GM12801 (cell line): Measurements from ENCODE around the gene FZR1.

Experiments
- TF ChIP-seq, protein P1 (sequence below): IDR thresholded peaks from one replicate; pipeline ENCODE4 v1.5.1; 2011; ENCODE audit warnings: control low read depth; ENCODE audit not compliant: insufficient read length; ENCODE audit errors: extremely low read depth

FZR1 gene

DNA sequence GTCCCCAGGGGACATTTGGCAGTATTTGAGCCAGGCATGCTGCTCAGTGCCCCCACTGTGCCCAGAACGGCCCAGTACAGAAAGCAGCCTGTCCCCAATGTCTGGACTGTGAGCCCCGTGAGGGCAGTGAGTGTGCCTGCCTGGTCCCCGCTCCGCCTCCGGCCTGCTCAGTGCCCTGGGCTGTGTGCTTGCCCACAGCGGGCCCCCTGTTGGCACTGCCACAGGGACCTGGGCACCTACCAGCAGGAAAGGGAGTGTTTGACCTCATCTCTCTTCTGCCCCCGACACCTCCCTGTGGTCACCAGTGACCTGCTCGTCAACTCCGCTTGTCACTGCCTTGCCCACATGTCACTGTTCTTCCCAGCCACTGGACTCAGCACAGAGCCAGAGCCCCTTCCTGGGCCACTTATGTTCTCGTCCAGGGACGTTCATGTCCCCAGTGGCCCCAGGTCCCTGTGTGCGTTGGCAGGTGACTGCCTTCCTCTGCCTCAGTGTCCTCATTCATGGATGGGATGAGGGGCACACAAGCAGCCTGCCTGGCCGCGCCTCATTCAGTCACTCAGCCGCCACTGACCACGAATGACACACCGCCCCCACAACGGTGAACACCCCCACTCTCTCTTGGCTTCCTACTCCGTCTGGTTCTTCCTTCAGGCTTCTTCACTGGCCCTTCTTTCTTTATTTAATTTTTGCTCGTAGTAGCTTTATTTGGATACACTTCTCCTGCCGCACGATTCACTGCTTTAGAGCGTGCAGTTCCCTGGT is 2.8 kb downstream of the FZR1 start:
- TF ChIP-seq, protein P1, sequence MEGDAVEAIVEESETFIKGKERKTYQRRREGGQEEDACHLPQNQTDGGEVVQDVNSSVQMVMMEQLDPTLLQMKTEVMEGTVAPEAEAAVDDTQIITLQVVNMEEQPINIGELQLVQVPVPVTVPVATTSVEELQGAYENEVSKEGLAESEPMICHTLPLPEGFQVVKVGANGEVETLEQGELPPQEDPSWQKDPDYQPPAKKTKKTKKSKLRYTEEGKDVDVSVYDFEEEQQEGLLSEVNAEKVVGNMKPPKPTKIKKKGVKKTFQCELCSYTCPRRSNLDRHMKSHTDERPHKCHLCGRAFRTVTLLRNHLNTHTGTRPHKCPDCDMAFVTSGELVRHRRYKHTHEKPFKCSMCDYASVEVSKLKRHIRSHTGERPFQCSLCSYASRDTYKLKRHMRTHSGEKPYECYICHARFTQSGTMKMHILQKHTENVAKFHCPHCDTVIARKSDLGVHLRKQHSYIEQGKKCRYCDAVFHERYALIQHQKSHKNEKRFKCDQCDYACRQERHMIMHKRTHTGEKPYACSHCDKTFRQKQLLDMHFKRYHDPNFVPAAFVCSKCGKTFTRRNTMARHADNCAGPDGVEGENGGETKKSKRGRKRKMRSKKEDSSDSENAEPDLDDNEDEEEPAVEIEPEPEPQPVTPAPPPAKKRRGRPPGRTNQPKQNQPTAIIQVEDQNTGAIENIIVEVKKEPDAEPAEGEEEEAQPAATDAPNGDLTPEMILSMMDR: no peak

DNA sequence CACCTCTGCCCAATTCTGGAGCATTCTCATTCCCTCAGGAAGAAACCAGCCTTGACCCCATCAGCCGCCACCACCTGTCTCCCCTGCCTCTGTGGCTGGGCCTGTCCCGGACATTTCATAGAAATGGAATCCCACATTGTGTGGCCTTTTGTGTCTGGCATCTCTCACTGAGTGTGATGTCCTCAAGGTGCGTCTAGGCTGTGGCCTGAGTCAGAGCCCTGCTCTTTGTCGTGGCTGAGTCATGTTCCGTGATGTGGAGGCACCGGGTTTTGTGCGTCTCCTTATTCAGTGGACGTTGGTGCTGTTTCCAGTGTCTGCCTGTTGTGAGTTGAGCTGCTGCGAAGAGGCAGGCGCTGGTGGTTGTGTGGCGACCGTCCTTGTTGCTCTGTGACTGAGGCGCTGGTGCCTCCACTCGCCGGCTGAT is 3.5 kb downstream of the FZR1 start:
- TF ChIP-seq, protein P1: no peak

DNA sequence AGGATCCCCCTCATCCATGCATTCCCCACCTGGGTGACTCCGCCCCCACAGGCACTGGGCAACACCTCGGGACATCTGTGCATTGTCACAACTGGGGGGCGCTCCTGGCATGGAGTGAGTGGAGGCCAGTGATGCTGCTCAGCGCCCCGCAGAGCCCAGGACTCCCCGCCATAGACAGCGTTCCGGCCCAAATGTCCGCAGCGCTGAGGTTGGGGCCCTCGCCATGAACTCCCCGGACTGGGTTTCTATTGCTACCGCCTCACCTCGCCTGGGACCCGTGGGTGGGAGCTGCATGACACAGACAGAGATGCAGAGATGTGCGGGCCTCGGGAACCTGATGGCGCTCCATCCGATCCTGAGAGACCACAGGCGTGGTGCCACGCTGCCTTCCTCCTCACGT is 4.6 kb downstream of the FZR1 start:
- TF ChIP-seq, protein P1: no peak

DNA sequence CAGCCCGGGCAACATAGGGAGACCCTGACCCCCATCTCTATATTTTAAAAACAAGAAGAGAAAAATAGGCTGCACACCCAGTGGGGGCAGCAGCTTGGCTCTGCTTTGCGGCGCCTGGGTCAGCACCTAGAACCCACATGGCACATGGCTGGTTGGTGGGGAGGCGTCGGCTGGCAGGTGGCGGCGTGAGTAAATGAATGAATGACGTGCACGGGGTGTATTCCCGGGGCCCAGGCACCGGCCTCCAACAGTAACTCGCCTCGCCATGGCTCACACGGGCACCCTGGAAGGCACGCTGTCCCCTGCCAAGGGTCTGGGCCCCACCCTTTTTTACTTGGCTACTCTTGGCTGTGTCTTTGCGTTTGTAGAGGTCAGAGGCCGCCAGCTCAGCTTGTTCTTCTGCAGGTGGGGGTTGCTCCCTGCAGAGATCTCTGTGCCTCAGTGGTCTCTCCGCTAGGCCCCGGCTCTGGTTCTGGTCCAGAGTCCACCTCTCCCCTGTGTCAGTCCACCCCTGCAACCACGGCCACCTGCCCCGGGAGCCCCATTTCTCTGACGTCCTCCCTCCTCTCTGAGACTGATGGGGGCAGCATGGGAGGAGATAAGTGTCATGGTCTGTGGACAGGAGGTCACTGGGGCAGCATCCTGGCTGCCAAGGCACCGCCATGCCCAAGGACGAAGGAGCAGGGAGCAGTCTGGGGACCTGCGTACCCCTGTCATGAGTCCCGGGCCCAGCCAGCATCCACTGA is 5.6 kb downstream of the FZR1 start:
- TF ChIP-seq, protein P1: no peak

DNA sequence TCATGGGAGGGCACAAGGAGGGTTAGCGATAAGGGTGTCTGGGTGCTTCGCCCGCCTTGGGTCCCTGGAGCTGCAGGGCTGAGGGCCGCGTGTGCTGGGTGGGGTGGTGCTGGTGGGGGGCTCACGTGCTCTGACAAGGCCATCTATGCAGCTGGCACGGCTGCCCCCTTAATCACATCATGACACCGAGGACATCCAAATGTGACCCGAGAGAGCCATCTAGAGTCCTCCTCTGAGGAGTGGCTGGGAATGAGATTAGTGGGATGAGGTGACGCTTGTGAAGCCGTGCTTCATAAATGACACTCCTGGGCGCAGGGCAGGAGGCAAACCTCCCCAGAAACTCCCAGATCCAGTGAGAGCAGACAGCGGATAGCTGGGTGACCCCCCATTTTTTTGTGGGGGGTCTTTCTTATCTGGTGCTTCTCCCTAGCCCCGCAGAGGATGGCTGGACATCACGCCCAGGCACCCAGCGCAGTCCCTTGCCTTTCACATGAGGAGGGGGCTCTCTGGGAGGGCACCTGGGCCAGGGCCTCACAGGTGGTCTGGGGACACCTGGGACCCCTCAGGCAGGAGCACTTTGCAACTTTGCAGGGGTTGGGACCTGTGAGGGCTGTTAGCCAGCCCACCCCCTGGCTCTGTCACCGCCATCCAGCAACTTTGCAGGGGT is 6.6 kb downstream of the FZR1 start:
- TF ChIP-seq, protein P1: no peak

DNA sequence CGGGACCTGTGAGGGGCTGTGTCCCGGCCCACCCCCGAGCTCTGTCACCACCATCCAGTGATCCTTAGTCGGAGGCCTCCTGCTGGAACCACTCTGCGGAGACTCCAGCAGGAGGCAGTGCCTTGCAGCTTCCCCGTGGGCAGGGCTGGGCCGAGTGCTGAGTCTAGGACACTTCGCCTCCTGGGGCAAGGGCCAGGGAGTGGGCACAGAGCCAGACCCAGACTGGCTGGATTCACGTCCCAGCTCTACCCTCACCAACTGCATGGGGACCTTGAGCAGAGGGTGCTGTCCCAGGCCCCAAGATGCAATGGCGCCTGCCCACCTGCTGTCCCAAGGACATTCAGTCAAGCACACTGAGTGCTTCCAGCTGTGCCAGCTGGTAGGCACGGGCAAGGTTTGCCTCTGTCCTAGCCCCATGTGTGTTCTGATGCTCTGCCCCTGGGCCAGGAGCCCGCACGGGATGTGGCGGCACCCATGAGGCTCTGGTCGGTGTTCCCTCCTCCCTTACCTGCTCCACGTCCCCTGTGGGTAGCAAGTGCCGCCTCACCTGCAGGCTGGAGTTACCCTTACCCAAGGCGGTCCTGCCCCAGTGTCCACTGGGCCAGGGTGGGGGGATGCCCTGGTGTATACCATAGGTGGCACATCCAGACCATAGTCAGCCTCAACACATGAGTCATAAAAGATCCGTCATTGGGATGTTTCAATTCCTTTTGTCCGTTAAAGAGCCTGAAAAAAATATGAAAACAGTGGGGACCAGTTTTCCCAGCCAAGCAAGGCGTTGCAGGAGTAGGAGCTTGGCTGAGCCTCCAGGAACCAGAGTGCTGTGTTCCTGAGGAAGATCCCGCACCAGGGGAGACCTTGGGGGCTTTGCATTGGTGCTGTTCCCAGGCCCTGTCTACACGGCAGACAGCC is 7.4 kb downstream of the FZR1 start:
- TF ChIP-seq, protein P1: no peak
